ENCODE results near the gene TXNRD2. TPM values are rescaled to one million over a fixed set of nuclear protein-coding genes. Genes with fewer than 3 reads are reported as not detected.

TXNRD2 gene
- total and polyA plus RNA-seq, 8 donors: 6.4 to 69.5 (median 42.3) TPM

DNA sequence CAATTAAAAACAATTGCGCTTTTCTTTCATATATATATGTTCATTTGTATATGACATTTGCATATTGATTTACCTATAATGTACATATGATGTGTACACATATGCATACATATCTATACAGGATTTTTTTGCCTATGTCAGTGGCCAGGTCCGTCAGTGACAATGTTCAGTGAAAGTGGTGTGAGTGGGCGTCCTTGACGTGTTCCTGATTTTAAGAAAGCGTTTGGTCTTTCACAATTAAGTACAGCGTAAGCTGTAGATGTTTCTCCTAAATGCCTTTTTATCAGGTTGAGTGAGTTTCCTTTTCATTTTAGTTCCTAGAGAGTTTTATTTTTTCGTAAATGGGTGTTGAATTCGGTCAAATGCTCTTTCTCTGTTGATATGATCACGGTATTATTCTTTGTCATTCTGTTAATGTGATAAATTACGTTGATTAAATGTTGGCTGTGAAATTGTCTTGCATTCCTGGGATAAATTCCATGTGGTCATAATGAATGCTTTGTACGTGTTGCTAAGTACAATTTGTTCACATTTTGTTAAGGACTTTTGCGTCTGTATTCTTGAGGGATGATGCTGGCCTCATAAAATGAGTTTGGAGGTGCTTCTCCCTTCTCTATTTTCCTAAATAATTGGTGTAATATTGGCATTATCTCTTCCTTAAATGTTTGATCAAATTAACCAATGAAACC lies 76.3 kb downstream of the TXNRD2 start:
- Histone ChIP-seq H3K27ac (no peak overlapping the region), H3K36me3 (no peaks in the 10 kb centered on the region), H3K27me3 (no peaks in the 10 kb centered on the region), H3K9me3 (no peaks in the 10 kb centered on the region), H3K4me3 (no peak overlapping the region), H3K4me1 (no peaks in the 10 kb centered on the region)
- 62 to 78% (median 75%) methylated on average over 12 of the region's 12 CpGs for WGBS, 5 donors
- intact Hi-C loops (cut with DNase I; ENCODE audit: low total_unique reads): no loop called here
- peak in 1 of 2 donors; percentile 2 for DNase-seq
- TF ChIP-seq POLR2AphosphoS5 (IDR thresholded peaks at IDR 0.05) (no peak), POLR2A (IDR thresholded peaks at IDR 0.05) (no peak), EP300 (IDR thresholded peaks at IDR 0.05) (no peak)
- TF ChIP-seq, protein P1, sequence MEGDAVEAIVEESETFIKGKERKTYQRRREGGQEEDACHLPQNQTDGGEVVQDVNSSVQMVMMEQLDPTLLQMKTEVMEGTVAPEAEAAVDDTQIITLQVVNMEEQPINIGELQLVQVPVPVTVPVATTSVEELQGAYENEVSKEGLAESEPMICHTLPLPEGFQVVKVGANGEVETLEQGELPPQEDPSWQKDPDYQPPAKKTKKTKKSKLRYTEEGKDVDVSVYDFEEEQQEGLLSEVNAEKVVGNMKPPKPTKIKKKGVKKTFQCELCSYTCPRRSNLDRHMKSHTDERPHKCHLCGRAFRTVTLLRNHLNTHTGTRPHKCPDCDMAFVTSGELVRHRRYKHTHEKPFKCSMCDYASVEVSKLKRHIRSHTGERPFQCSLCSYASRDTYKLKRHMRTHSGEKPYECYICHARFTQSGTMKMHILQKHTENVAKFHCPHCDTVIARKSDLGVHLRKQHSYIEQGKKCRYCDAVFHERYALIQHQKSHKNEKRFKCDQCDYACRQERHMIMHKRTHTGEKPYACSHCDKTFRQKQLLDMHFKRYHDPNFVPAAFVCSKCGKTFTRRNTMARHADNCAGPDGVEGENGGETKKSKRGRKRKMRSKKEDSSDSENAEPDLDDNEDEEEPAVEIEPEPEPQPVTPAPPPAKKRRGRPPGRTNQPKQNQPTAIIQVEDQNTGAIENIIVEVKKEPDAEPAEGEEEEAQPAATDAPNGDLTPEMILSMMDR (IDR thresholded peaks at IDR 0.05): no peak

DNA sequence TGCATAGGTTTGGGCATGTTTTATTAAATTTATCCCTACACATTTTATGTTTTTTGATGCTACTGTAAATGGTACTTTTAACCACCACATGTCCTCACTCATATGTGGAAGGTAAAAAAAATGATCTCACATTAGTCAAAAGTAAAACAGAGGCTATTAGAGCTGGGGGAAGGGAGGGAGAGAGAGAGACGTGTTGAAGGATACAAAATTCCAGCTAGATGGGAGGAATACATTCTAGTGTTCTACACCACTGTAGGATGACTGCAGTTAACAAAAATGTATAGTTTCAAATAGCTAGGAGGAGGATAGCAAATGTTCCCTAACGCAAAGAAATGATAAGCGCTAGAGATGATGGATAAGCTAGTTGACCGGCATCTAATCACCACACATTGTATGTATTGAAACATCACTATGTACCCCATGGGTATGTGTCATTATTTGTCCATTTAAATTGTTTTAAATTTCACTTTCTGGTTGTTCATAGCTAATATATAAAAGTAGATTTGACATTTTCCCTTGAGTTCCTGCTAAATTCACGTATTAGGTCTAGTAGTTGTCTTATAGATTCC lies 77.0 kb downstream of the TXNRD2 start:
- intact Hi-C loops (cut with DNase I; ENCODE audit: low total_unique reads): no loop called here
- Histone ChIP-seq H3K27ac (no peak overlapping the region), H3K4me1 (no peaks in the 10 kb centered on the region), H3K4me3 (no peak overlapping the region), H3K36me3 (no peaks in the 10 kb centered on the region), H3K27me3 (no peaks in the 10 kb centered on the region), H3K9me3 (no peaks in the 10 kb centered on the region)
- 90 to 96% (median 93%) methylated on average over 5 of the region's 5 CpGs for WGBS, 5 donors
- TF ChIP-seq, protein P1 (IDR thresholded peaks at IDR 0.05): no peak
- TF ChIP-seq EP300 (IDR thresholded peaks at IDR 0.05) (no peak), POLR2A (IDR thresholded peaks at IDR 0.05) (no peak), POLR2AphosphoS5 (IDR thresholded peaks at IDR 0.05) (no peak)
- no peak for DNase-seq

DNA sequence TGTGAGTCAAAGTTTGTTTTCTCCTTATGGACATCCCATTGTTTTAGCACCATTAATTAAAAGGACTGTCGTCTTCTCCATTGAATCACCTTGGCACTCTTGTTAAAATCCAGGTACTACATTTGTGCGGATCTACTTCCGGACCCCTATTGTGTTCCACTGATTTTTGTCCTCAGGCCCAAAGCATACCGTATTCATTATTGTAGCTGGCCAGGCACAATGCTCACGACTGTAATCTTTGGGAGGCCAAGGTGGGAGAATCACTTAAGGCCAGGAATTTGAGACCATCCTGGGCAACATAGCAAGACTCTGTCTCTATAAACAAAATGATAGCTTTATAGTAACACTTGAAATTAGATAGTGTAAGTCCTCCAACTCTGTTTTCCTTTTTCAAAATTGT lies 78.0 kb downstream of the TXNRD2 start:
- H3K36me3 ChIP-seq: no peaks in the 10 kb centered on the region
- no peak overlapping the region for H3K4me3 ChIP-seq
- H3K4me1 ChIP-seq: no peaks in the 10 kb centered on the region
- H3K27ac ChIP-seq: no peak overlapping the region
- 90 to 96% (median 94%) methylated on average over 5 of the region's 5 CpGs for WGBS, 5 donors
- H3K9me3 ChIP-seq: no peaks in the 10 kb centered on the region
- intact Hi-C loops (cut with DNase I; ENCODE audit: low total_unique reads): no loop called here
- TF ChIP-seq EP300 (IDR thresholded peaks at IDR 0.05) (no peak), POLR2A (IDR thresholded peaks at IDR 0.05) (no peak), POLR2AphosphoS5 (IDR thresholded peaks at IDR 0.05) (no peak)
- TF ChIP-seq, protein P1 (IDR thresholded peaks at IDR 0.05): no peak
- DNase-seq: no peak
- H3K27me3 ChIP-seq: no peaks in the 10 kb centered on the region

DNA sequence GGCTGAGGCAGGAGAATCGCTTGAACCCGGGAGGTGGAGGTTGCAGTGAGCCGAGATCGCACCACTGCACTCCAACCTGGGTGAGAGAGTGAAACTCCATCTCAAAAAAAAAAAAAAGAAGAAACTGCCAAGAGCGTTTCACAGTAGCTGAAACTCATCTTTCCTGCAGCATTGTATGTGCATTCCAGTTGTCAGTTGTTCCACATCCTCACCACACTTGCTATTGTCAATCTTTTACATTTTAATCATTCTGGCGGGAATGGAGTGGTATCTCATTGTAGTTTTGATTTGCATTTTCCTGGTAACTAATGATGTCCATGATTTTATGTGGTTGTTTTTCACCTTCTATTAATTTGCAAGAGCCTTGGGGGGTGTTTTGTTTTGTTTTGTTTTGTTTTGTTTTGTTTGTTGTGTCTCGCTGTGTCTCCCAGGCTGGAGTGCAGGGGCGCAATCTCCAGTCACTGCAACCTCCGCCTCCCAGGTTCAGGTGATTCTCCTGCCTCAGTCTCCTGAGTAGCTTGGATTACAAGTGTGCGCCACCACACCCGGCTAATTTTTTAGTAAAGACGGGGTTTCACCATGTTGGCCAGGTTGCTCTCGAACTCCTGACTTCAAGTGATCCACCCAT lies 78.9 kb downstream of the TXNRD2 start:
- Histone ChIP-seq H3K27me3 (no peaks in the 10 kb centered on the region), H3K36me3 (no peaks in the 10 kb centered on the region), H3K4me1 (no peaks in the 10 kb centered on the region), H3K9me3 (no peaks in the 10 kb centered on the region), H3K27ac (no peak overlapping the region), H3K4me3 (no peak overlapping the region)
- DNase-seq: no peak
- 96 to 98% (median 96%) methylated on average over 13 of the region's 13 CpGs for WGBS, 5 donors
- intact Hi-C loops (cut with DNase I; ENCODE audit: low total_unique reads): no loop called here
- no peak for TF ChIP-seq POLR2A (IDR thresholded peaks at IDR 0.05)
- no peak for TF ChIP-seq EP300 (IDR thresholded peaks at IDR 0.05)
- TF ChIP-seq, protein P1 (IDR thresholded peaks at IDR 0.05): no peak
- no peak for TF ChIP-seq POLR2AphosphoS5 (IDR thresholded peaks at IDR 0.05)
